A673 (cell line): Measurements from ENCODE around the gene MAOA. TPM values are rescaled to one million over a fixed set of nuclear protein-coding genes. Genes with fewer than 3 reads are reported as not detected.

Source experiments
- BruUV-seq: library from RNA; stranded (reverse); fragments of 400-500 nt; replicated peaks from 2 replicates; lab custom pipeline; 2021; lab: Mats Ljungman, UMichigan
- CTCF ChIA-PET: fragments of 300-600 bp; sonication (Branson Sonifier 250); formaldehyde crosslinking; loops from one replicate; lab custom pipeline; 2022; ENCODE audit warnings: antibody characterized with exemption; lab: Charles Lee
- POLR2A ChIA-PET: fragments of 300-600 bp; sonication (Branson Sonifier 250); formaldehyde crosslinking; loops from one replicate; lab custom pipeline; 2022; ENCODE audit warnings: antibody characterized with exemption; ENCODE audit not compliant: low non-redundant PET; lab: Charles Lee
- DNase-seq: peaks from one replicate; pipeline ENCODE4 v3.0.0-alpha.2; 2015; ENCODE audit warnings: low spot score
- H3K27ac ChIP-seq: fragments of 200-600 bp; sonication (generic); 2 replicates; pipeline ENCODE4 v1.5.1; 2016; ENCODE audit warnings: mixed run types, low read depth, mild to moderate bottlenecking, mixed read lengths, antibody characterized with exemption, low read length; ENCODE audit not compliant: poor library complexity, severe bottlenecking
- H3K27me3 ChIP-seq: fragments of 200-600 bp; sonication (generic); replicated peaks from 2 replicates; pipeline ENCODE4 v1.6.1; 2017; ENCODE audit warnings: mixed run types, low read depth, mild to moderate bottlenecking, mixed read lengths, antibody characterized with exemption, low read length; ENCODE audit not compliant: insufficient read depth, poor library complexity
- H3K36me3 ChIP-seq: fragments of 200-600 bp; sonication (generic); 2 replicates; pipeline ENCODE4 v1.6.1; 2016; ENCODE audit warnings: mixed run types, mild to moderate bottlenecking, mixed read lengths, antibody characterized with exemption, low read length; ENCODE audit not compliant: insufficient read depth, poor library complexity, severe bottlenecking
- H3K4me1 ChIP-seq: fragments of 200-600 bp; sonication (generic); 2 replicates; pipeline ENCODE4 v1.6.1; 2017; ENCODE audit warnings: mixed run types, mild to moderate bottlenecking, mixed read lengths, antibody characterized with exemption, low read length; ENCODE audit not compliant: insufficient read depth, poor library complexity, severe bottlenecking
- H3K4me3 ChIP-seq: fragments of 200-600 bp; sonication (generic); 2 replicates; pipeline ENCODE4 v1.5.1; 2016; ENCODE audit warnings: low read depth, mixed run types, mild to moderate bottlenecking, mixed read lengths, low read length; ENCODE audit not compliant: poor library complexity, severe bottlenecking
- H3K9me3 ChIP-seq: fragments of 200-600 bp; sonication (generic); 2 replicates; pipeline ENCODE4 v1.6.1; 2016; ENCODE audit warnings: mixed run types, low read depth, mild to moderate bottlenecking, mixed read lengths, antibody characterized with exemption, low read length; ENCODE audit not compliant: poor library complexity, severe bottlenecking
- CTCF ChIP-seq: fragments of 300-800, 200-600 bp; sonication (generic); conservative IDR thresholded peaks from 2 replicates; pipeline ENCODE4 v1.5.1; 2017; ENCODE audit warnings: low read depth, mild to moderate bottlenecking, antibody characterized with exemption, low read length, moderate library complexity, mixed read lengths
- EZH2 ChIP-seq: fragments of 200-600 bp; sonication (generic); IDR thresholded peaks from 2 replicates; pipeline ENCODE4 v1.6.1; 2017; ENCODE audit warnings: borderline replicate concordance, low read depth, mild to moderate bottlenecking, mixed read lengths, antibody characterized with exemption, low read length; ENCODE audit not compliant: poor library complexity, severe bottlenecking
- intact Hi-C: fragments of 100-400 bp; cut with micrococcal nuclease; formaldehyde crosslinking; loops from one replicate; pipeline ENCODE4 v1.10.0; 2022; ENCODE audit not compliant: unreplicated experiment
- total RNA-seq: library from RNA; stranded (reverse); gene quantifications from 2 replicates; pipeline ENCODE4 v1.2.3, GENCODE V29; 2021

The MAOA gene
- total RNA-seq, 1 experiment from 2014 or later, result 6.1 TPM

DNA sequence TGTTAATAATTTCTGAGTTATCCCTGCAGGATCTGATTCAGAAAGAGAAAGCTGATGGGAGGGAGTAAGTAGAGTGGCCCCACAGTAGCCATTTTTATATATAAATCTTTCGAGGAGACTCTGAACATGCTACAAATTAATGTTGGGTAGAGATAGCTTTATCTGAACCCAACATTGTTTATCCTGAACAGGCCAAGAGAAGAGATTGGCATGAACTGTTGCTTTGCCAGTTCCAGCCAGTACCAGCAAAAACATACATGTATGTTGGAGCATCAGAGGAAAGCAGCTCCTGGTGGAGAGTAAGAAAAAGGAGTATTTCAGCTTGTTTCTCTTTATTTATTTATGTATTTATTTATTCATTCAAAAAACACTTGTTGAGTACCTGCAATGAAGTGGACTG is 1.6 kb downstream of the MAOA start:
- Histone ChIP-seq H3K27me3 (no peaks in the 10 kb centered on the region), H3K9me3 (no peaks in the 10 kb centered on the region), H3K4me3 (no peak overlapping the region), H3K4me1 (no peaks in the 10 kb centered on the region), H3K36me3 (no peaks in the 10 kb centered on the region), H3K27ac (no peak overlapping the region)
- POLR2A ChIA-PET, result no interaction called here
- intact Hi-C loops, result no loop called here
- CTCF ChIA-PET, result no interaction called here
- no peak for DNase-seq
- TF ChIP-seq CTCF, result no peak
- no peak for TF ChIP-seq EZH2
- no TSS peak for BruUV-seq

DNA sequence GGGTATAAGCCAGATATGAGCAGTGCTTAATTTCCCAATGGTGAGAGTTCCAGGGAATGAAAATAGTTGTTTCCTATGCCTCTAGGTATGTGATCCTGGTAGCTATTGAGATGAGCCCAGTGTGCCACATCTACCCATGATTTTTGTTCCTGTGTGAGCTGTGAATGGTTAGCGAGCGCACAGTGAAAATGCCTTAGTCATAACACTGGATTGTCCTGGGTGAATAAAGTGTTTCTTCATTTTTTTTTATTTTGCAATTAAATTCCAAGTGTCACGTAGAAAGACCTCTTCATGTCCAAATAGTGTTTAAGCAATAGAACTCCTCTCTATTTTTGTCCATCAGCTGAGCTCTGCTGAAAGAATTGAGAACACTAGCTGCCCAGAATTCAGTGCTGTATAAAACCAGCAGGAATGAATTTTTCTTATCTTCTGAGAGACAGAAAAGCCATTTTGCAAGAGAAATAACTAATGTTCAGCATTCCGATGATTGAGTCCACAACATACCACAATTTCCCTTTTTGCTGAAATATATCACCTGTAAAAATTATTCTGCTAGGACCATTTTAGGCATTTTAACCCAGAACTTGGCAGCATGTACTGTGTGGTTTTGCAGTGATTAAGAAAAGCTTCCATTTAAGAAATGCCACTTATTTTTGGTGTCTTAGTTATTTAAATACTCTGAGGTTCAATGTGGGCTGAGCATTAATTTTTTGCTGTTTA is 5.6 kb downstream of the MAOA start:
- no peak overlapping the region for H3K4me3 ChIP-seq
- no peak for DNase-seq
- intact Hi-C loops, result no loop called here
- no peaks in the 10 kb centered on the region for H3K36me3 ChIP-seq
- POLR2A ChIA-PET, result no interaction called here
- TF ChIP-seq CTCF, result no peak
- no peak for TF ChIP-seq EZH2
- CTCF ChIA-PET, result no interaction called here
- H3K27me3 ChIP-seq, result no peaks in the 10 kb centered on the region
- H3K27ac ChIP-seq, result no peak overlapping the region
- BruUV-seq, result no TSS peak
- no peaks in the 10 kb centered on the region for H3K9me3 ChIP-seq
- no peaks in the 10 kb centered on the region for H3K4me1 ChIP-seq

DNA sequence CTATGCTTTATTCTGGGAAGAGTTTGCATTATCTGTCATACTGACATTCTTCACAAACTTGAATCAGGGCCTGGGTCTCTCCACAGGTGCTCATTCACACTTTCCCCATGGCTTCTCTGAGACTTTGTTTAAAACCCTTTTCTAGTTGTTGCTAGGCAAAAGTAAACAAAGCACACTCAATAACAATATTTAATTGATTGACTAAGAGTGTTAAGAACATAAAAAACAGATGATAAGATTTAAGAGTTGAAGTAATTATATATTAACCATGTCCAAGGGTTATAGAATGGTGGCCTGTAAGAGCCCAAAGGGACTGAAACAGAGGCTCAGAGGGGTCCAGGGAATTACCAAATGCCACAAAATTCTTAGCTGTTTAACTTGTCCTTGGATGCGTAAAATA is 7.1 kb downstream of the MAOA start:
- intact Hi-C loops, result no loop called here
- CTCF ChIA-PET, result no interaction called here
- Histone ChIP-seq H3K36me3 (no peaks in the 10 kb centered on the region), H3K4me3 (no peak overlapping the region), H3K9me3 (no peaks in the 10 kb centered on the region), H3K27ac (no peak overlapping the region), H3K27me3 (no peaks in the 10 kb centered on the region), H3K4me1 (no peaks in the 10 kb centered on the region)
- DNase-seq, result no peak
- TF ChIP-seq CTCF, result no peak
- TF ChIP-seq EZH2, result no peak
- no TSS peak for BruUV-seq
- POLR2A ChIA-PET, result no interaction called here
